GDM1 (cell line): ENCODE results near the gene FTO.

Experiments
- DNase-seq: peaks from one replicate; lab custom pipeline; 2025; lab: John Stamatoyannopoulos, UW

The FTO gene

DNA sequence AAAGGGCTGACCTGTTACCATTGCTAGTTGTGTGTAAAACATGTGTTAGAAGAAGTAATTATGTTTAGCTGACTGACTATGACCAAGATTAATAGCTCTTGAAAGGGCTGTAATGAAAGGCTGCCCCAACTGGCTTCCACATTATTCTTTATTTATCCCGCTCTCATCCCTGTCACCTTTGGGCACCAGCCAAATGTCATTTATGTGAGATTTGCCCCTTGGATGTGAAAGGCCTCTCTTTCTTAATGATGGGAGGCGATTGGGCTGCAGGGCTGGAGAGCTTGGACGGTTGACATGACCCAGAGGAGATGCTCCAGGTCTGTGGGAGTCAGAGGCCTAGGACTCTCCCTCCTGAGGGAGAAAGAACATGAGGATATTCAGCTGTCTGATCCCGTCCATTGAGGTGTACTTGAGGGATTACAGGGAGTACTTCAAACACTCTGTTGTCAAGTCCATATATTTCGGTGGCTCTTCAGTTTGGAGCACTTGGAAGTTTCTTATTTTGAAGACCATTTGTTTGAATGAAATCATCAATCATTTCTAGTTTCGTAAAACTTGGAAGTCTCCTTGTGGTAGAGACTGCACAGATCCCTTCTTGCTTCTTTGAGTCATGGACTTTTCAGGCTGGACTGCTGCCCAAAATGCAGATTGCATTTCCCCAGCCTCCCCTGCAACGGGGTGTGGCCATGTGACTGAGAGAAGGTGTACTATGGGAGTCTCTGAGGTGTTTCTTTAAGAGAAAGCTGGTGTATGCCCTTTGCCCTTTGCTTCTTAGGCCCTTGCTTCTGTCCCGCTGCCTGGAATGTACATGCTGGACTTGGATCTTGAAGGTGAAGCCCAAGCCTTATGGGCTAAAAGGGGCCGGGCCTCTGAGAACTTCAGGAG is 51.3 kb downstream of the FTO start:
- no peak for DNase-seq

DNA sequence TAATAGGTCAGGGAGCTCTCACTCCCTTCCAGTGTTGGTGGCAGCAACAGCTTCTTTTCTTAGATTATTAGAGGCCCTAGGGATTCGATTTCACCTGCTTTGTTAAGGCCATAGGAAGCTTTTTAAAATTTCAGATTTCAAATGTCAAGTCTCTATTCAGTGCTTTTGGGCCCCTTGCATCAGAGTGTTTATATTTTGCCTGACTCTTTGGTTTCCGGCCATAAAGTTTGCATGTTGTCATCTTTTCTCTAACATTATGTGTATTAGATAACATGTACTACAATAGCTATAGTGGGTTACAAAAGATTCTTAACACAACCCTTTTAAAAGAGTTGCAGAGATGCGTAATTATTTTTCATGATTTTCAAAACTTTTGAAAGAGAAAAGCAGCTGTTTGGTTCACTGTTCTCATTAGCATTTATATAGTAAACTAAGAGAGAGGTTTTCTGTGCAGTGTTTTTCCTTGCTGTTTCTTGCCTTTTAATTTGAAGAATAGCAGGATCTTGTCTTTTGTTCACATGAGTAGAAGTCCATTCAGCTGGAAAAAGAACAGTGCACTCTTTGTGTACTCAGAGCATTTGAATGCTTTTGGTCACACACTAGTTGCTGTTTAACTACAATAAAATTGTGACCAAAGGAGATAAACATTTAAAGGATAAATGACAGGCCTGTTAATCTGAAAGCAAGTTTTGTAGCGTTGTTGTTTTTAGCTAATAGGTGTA is 52.5 kb downstream of the FTO start:
- no peak for DNase-seq

DNA sequence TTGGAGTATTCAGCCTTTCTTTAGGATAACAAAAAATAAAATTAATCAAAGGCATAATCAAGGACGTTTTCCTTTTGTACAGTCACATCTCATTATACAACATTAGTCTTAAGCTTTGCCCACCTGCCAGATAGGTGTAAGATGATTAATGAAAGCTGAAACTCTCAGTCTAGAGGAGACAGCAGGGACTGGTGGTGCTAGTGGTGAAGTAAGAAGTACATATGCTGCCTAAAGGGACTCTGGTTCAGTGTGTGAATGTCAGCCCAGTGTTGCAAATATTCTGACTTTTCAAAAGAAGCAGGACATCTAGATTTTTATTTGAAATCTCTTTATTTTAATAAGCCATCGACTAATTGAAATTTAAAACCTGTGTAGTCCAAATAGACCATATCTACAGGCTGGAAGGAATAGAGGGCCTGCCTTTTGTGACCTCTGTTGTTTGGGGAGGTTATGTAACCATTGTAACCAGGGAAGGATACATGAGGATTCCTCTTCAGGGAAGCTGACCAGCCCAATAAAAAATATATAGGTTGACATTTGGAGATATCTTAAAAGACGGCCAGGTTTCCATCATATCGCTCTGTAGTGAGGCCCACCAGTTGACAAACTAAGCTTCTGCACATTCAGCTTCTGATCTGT is 54.1 kb downstream of the FTO start:
- DNase-seq: no peak

DNA sequence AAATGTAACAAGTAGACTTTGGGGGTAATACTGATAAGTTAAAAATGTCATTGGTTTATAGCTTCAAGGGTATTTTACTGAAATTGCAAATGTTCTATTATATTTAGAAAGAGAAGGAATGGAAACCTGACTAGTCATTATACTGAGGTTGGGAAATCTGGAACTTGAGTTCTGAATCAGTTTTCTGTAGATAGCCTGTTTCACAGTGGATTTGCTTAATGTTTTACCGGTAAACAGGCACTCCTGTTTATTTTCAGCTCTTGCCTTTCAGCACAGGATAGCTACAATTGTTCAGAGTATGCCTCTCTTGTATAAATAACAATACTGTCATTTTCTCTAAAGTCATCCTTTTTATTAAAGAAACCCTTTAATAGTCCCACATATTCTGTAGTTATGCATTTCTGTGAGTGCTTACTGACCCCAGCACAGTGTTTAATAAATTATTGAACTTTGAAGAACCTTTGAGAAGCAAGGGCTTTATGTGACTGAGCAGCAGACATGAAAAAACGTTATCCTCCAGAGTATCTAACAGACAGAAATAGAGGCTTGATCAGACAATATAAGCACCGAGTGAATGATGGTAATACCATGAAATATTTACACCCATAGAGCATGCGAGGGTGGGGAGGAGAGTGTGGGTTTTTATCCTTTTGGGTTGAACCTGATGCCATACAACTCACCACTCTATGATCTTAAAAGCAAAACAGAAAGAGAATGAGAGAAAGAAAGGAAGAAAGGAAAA is 58.2 kb downstream of the FTO start:
- no peak for DNase-seq

DNA sequence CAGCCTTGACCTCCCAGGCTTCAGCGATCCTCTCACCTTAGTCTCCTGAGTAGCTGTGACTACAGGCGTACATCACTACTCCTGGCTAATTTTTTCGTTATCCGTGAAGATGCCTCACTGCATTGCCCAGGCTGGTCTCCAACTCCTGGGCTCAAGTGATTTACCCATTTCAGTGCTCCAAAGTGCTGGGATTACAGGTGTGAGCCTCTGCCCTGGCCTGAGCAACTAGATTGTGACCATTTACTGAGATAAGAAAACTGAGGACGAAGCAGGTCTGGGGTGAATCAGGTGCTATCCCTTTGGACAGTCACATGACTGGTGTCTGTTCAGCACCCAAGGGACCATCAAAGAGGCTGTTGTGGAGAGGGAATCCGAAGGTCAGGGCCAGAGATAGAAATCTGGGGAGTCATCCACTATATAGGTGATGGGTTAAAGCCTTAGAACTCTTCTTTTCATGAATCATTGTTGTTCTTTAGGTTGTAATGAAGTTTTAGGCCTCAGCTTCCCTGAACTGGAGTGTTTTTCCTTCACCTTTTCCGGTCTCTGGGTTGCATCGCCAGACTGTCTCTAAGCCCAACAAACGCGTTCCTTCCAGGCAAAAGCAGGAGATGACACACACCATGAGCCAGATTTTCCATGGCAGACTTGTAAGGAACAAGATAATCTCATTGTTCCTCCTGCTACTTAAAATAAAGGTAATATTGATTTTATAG is 62.5 kb downstream of the FTO start:
- no peak for DNase-seq

DNA sequence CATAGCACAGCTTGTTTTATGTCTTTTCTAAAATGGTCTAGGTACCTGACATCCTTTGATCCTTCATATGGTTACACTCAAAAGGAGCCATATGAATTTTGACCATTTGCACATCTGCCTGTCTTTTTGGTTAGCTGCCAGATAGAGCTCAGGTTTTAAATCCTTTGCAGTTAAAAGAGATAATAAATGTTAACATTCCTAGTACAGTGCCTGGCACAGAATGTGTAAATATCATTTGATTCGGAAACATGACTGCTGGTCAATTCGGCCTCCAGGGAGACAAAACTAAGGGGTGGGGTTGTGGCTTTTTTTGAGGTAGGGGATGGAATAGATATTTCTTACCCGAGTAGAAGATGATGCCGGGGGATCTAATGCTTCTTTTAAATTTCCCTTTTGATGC is 64.2 kb downstream of the FTO start:
- DNase-seq: no peak

DNA sequence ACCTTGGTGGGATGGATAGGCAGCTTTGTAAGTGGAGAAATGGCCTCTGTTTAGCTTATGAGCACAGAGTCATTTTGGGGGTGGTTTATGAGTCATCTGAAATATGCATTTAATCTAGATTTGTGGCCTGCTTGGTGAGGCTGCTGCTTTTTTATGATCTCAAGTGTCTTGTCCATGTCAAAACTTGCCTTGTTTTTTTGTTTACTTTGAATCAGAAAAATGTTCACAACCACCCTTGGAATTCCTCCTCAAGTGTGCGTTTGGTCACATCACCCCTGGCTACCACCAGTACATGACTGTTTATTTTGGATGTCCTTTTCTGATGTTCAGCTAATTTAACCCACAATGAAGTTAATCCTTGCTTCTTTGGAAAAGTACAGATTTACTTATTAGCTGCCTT is 64.6 kb downstream of the FTO start:
- DNase-seq: no peak

DNA sequence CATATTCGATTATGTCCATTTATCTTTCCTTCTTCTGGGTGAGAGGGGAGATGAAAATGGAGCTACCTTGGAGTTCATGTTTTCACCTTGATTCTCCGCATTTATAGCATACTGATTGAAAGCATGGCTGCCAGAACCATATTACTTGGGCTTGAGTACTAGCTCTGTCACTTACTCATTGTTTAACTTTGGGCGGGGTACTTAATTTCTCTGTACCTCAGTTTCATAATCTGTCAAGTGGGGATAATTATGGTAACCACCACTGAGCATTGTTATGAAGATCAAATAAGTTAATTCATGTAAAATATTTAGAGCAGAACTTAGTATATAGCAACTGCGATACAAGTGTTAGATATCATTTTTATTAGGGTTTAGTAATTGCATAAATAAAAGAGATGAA is 65.2 kb downstream of the FTO start:
- DNase-seq: no peak

DNA sequence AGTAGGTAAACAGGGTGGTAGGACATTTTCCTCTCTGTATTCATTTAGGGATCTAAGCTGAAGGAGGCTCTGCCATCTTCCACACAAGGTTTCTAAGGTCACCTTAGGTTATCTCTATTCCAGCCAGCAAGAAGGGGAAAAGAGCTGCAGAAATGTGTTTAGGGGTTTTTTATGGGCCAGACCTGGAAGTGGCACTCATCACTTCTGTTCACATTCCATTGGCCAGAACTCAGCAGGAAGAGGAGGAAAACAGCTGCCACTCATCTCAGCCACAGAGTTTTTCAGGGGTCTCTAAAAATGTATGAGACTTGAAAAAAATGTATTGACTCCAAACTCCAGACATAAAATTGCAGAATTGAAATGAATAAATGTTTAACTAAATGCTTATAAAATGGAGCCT is 65.8 kb downstream of the FTO start:
- no peak for DNase-seq

DNA sequence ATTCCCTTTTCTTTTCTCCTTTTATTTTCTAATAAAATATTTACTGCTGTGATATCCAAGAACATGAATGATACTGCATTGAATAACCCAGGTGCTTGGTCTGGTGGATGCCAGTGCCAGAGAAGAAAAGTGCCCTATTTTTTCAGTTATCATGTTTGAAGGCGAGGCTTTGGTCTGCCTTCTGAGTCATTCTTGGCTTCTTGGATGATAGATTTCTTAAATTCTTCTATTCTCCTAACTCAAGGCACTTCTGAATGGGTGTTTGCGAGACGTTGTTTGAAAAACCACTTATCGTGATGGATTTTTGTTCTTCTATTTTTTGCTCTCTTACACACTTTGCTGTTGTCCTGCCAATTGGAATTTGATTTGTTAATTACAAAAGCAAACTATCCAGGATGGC is 66.7 kb downstream of the FTO start:
- DNase-seq: no peak

DNA sequence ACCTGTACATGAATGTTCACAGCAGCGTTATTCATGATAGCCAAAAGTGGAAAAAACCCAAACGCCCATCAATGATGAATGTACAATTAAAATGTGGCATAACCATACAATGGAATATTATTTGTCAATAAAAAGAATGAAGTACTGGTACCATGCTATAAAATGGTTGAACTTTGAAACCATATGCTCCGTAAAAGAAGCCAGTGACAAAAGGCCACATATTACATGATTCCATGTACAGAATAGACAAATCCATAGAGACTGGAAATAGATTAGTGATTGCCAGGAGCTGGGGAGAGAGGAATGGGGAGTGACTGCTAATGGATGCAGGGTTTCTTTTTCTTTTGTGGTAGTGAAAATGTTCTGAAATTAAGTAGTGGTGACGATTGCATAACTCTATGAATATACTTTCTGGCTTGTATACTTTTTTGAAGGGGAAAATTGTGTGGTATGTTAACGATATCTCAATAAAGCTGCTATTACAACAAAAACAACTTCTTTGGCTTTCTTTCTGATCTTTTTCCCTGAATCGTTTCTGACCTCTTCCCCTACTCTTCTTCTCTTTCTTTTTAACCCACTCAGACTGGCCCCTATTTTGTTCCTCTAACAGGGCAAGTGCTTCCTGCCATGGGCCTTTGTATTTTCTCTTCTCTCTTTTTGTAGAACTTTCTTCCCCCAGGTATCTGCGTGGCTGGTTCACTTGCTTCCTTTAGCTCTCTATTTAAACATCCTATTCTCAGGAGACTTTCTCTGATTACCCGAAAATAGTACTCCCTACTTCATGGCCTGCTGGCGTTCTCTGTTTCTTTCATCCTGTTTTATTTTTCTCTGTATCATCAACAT is 67.9 kb downstream of the FTO start:
- DNase-seq: no peak

DNA sequence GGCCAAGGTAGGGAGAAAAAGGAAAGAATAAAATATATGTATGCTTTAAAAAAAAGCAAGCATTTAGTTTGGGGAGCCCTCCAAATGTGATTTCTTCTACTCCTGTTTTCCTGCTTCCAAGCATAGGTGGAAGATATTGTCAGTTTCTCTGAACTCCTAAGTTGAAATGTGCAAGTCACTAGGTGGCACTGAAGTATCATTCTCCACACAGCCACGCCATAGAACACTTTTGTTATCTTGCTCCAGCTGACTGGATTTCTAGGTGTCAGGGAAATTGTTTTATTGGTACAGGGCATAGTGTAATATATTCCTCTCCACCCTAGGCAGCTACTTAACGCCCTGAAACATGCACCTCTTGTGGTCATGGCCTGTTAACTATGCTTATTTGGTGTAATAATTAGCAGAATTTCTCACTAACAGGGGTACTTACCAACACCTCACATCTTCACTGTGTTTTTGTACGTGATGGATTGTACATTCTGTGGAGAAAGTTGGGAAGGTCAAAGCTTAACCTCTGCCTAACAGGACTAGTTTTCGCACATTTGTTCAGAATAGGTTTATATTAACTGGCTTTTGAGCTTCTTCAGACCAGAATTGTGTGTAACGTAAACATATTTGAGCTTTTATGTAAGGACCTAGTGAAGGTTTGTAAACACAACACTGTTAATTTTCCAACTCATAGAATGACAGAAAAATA is 69.3 kb downstream of the FTO start:
- DNase-seq: peak; percentile 36

DNA sequence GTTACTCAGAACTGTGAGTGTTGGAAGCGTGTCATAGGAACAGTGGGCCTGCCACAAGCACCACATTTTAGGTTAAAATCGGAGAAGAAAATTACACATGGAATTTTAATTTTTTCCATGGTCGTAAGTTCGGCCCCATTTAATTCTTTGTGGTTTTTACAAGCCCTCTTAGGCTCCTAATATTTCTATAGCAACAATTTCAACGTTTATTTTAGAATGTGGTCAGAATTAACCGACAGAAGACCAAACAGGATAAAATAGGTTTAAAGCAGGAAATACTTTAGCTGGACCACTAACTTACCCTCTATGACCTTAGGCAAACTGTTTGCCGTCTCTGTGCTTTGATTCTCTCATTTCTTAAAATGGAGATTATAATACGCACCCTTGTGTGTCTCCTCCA is 69.9 kb downstream of the FTO start:
- no peak for DNase-seq

DNA sequence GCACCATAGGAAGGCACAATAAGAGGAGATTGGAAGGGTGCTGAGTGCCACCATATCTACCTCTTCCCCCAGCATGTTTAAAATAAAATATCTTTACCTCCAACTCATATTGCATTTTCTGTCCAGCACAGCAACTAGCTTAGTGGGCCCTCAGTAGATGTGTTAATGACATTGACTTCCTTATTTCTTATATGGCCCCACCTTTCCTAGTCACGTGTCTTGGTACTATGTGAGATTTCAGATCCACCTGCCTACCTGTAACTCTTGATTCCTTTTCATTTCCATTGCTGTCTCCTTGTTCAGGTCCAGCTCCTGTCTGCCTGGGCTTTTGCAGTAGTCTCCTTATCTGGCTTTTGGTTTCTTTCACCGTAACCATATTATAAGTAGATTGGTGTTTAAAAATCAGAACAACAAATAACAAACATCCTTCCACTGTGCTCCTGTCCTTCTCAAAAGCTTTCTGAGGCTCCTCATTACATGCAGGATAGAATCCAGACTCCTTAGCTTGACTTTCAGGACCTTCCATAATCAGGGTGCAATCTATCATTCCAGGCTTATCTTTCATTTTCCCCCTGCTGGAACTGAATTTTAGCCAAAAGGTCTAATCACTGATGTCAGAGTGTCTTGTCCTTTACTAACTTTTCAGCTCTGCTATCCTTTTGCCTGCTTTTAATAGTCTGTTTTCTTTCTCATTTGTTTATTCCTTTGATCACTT is 71.3 kb downstream of the FTO start:
- no peak for DNase-seq

DNA sequence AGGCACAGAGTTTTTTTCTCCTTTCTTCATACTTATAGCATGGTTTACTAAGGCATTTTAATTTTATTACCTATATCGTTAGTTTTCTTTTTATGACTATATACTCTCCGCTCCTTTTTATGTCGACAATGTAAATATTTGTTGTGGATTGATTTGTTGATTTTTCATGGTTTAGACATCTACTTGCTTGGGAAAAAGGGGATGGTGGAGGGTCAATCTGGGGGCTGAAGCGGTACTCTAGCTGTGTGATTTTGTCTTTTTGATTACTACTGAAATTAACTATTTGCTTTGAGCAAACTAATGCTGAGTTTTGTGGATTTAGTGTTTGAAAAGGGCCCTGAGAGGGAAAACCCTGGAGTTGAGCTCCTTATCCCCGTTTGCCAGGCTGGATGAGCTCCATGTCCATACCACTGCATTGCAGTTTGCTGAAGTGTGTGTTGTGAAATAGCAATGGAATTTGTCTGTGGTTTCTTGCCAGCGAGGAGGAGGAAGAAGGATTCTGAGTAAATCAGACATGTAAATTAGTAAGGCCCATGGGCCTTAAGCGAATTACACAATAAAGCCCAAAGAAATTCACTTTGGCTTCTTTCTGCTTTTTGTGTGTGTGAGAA is 72.0 kb downstream of the FTO start:
- no peak for DNase-seq

DNA sequence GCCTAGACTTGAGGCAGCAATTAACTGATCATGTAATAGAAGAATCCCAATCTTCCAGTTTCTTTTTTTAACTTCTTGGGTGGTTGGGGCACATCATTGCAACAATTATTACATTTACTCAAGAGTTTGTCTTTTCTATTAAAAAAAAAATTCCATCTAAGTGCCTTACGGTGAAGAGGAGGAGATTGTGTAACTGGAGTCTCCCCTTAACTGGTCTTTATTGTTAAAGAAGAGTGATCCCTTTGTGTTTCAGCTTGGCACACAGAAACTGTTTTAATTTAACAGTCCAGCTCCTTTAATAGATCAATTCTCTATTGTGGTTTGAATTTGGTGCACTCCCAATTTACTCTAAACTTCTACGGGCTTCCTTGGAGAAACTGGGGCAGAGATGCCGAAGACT is 75.2 kb downstream of the FTO start:
- DNase-seq: no peak

DNA sequence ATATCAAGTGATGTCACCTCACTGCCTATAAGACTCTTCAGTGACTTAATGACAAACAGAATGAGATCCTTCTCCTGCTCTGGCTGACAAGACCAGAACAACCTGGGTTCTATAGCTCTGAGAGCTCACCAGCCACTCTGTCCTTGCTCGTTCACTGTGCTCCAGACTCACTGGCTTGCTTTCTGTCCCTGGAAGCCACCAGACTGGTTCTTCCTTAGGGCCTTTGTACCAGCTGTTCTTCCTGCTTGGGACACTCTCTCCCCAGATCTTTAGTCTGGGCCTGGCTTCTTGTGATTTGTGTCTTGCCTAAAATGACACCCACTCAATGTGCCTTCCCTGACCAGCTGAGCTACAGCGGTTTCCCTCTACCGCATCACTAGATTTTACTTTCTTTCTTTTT is 76.1 kb downstream of the FTO start:
- DNase-seq: no peak

DNA sequence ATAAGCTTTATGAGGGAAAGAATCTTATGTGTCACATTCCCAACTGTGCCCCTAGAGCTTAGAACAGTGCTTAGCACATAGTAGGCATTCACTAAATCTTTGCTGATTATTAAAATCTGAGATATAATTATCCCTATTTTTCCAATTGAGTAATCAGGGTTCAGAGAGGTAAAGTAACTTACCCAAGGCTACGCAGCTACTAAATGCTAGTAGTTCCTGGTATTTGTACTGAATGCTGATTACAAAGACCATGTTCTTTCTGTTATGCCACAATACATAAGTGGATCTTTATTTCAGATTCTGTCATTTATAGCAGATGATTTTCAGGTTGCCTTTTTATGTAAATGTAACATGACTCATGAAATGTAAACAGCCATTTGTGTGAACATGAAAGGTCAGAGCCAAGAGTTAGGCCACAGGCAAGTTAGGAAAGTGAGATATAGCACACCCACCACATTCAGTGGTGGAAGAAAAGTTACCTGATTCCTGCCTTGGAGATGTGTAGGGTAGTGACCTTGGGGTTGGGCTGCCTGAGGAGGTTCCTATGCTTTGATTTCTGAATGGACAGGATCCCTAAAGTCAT is 77.2 kb downstream of the FTO start:
- no peak for DNase-seq

DNA sequence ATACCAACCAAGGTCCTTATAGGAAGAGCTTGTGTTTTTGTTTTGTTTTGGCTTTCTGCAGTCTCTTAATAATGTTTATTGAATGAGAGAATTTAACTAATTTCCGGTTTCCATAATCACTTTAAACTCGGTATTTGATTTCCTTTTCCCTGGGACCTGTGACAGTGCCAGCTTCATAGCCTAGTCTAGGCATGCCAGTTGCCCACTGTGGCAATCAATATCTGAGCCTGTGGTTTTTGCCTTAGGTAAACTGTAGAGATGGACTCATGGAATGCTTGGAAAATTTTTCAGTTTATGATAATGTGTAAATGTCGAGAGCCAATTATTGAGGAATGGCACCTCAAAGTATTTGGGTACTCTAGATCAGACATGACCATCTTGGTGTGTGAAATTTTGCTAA is 78.2 kb downstream of the FTO start:
- no peak for DNase-seq
